GM12865 (cell line): Measurements from ENCODE around the gene PLA2G2C.

Experiments
- DNase-seq: peaks from one replicate; pipeline ENCODE4 v3.0.0; 2010; ENCODE audit warnings: low read depth
- H3K4me3 ChIP-seq: 2 replicates; pipeline ENCODE4 v1.5.1; 2011; ENCODE audit warnings: mild to moderate bottlenecking, low read depth, low read length, control low read depth
- TF ChIP-seq, protein P1 (sequence below): IDR thresholded peaks from 2 replicates; pipeline ENCODE4 v1.5.1; 2011; ENCODE audit warnings: low read length, control low read depth, low read depth, inconsistent platforms; ENCODE audit not compliant: insufficient read depth; ENCODE audit errors: missing control alignments

The PLA2G2C gene

DNA sequence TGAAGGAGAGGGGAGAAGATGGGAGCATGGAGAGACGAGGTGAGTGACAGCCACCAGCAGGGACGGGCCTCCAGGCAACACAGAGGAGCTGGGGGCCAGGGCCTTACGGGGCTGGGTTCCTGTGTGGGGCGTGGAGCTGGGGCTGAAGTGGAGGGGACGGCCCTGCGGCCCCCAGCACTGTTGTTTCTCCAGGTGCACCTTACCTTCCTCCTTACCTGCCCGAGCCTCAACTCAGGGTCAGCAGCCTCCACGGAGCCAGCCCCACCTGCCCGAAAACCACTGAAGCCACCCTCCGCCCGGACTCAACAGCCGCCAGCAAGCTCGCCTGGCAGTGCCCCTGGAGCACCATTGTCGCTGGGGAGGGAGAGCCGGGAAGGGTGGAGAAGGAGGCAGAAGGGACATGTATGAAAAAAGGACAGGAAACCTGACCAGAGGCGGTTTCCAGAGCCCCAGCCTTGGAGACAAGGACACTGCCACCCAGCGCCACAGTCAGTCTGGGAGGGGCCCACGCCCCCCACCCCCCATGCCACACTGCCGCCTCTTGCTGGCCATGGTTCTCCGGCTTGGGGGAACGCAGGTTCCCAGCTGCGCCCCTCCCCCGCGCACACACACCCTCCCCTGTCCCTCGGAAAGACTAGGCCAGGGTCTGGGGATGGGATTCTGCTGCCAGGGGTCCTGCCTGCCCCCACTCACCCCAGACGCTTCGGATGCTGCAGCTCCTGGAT, 36.6 kb downstream of the PLA2G2C start:
- no peak for DNase-seq
- no peak overlapping the region for H3K4me3 ChIP-seq
- TF ChIP-seq, protein P1, sequence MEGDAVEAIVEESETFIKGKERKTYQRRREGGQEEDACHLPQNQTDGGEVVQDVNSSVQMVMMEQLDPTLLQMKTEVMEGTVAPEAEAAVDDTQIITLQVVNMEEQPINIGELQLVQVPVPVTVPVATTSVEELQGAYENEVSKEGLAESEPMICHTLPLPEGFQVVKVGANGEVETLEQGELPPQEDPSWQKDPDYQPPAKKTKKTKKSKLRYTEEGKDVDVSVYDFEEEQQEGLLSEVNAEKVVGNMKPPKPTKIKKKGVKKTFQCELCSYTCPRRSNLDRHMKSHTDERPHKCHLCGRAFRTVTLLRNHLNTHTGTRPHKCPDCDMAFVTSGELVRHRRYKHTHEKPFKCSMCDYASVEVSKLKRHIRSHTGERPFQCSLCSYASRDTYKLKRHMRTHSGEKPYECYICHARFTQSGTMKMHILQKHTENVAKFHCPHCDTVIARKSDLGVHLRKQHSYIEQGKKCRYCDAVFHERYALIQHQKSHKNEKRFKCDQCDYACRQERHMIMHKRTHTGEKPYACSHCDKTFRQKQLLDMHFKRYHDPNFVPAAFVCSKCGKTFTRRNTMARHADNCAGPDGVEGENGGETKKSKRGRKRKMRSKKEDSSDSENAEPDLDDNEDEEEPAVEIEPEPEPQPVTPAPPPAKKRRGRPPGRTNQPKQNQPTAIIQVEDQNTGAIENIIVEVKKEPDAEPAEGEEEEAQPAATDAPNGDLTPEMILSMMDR, result no peak

DNA sequence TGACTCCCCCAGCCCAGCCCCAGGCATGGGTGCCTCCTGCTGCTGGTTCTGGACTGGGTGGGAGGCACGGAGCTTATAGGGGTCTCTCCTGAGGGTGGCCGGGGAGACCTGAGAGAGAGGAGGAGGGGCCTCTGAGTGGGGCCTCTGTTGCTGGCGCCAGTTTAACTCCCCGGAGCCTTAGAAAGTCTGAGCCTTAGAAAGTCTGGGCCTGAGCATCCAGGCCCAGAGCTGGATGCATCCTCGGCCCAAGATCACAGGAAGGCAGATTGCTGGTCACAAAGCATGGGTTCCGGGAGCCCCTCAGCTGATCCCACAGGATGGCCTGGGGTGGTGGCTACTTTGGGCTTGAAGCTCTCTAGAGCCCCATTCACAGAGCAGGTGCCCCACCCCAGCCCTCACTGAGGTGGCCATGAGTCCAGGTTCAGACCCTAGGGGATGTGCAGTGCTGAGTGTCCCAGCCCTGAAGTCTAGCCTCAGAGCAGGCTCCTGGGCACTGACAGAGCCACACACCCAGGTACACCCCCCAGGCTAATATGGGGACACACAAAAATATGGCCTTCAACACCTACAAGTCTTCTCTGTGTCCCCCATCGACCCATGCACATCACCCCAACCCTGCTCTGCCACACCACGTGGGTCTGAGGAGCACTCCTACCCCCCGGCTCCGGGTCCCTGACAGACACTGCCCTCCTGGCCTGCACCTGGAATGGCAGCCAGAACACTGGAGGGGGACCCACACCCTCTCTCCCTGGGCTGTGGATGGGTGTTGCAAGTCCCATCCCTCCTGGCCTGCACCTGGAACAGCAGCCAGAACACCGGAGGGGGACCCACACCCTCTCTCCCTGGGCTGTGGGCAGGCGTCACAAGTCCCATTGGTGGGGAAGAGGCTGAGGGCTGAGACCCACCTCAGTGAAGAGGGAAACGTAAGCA, 37.5 kb downstream of the PLA2G2C start:
- TF ChIP-seq, protein P1, result no peak
- no peak overlapping the region for H3K4me3 ChIP-seq
- DNase-seq, result no peak

DNA sequence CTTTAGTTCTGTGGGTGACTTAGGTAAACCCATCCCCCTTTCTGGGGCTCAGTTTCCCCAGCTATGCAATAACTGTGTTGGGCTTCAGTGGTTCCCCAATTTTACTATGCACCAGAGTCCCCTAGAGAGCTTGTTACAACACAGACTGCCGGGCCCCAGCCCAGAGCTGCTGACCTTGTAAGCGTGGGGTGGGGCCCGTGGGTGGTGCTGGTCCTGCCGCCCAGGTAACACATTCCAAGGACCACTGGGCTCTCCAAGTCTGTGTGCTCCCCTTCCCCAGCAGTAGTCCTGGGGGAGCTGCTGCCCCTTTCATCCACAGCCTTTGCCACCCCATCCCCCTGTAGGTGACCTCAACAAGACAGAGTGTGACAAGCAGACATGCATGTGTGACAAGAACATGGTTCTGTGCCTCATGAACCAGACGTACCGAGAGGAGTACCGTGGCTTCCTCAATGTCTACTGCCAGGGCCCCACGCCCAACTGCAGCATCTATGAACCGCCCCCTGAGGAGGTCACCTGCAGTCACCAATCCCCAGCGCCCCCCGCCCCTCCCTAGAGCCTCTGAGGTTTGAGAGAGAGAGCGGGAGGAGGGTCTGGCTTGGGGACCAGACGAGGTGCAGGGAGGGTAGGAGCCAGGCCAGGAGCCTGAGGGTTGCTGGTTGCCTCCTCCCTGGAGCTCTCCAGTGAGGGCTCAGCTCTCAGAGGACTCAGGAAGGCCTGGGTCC, 38.3 kb downstream of the PLA2G2C start:
- no peak for DNase-seq
- TF ChIP-seq, protein P1, result no peak

DNA sequence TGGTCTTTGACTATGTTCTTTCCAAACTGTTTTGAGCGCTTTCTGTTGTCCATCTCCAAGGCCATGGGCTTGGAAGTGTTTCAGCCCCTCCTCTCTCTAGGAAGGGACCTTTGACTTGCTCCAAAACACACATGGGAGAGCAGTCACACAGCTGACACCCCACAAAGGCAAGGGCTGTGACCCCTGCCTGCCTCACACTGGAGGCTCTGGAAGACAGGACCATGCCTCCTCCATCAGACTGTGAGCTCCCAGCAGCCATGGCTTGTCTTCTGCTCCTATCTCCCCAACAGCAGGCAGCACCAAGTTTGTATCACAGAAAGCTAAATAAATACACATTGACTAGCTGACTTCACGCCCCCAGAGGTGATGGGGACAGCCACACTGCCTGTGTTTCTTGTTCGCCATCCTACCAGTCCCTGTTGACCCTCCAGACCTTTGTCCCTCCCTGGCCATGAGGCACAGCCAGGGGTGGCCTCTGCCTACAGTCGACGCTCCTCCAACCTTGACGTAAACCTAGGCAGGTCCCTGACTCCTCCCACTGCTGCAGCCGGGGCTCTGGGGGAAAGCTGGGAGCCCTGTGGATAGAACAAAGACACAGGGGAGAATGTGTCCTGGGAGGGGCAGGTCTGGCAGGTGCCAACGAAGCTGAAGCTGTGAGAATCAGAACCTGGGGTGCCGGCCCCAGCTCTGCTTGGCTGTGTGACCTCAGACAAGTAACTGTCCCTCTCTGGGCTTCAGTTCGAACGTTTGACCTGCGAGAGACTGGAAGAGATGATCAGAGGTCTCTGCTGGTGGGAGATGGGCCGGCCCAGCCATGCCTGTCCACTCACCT, 42.4 kb downstream of the PLA2G2C start:
- TF ChIP-seq, protein P1, result no peak
- H3K4me3 ChIP-seq, result no peak overlapping the region
- DNase-seq, result no peak

More for the DNA sequence above, 38.3 kb downstream of the PLA2G2C start:
- no peak overlapping the region for H3K4me3 ChIP-seq

DNA sequence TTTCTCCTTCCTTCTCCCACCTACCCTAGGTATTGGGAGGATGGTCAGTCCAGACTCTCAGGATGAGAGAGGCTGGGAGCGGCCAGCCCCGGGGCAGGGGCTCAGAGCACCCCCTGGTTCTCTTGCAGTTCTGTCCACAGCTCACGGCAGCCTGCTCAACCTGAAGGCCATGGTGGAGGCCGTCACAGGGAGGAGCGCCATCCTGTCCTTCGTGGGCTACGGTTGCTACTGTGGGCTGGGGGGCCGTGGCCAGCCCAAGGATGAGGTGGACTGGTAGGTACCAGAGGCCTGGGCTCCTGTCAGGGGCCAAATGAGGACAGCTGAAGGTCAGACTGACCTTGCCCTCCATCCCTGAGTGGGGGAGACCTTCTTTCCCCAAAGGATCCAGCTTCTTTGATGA, 43.0 kb downstream of the PLA2G2C start:
- no peak for DNase-seq
- no peak overlapping the region for H3K4me3 ChIP-seq
- TF ChIP-seq, protein P1, result no peak
